CD14-positive monocyte (primary cell): Measurements from ENCODE around the gene DRC7. TPM values are rescaled to one million over a fixed set of nuclear protein-coding genes. Genes with fewer than 3 reads are reported as not detected.

Source experiments
- DNase-seq, 3 donors: peaks; one replicate each; pipeline ENCODE4 v3.0.0-alpha.2; 2011 to 2022
- H2AFZ ChIP-seq: 2 replicates; pipeline ENCODE4 v1.6.0; 2012; ENCODE audit warnings: mild to moderate bottlenecking, low read depth, low read length, inconsistent platforms; ENCODE audit not compliant: insufficient read depth, poor library complexity, severe bottlenecking
- H3K27ac ChIP-seq, 2 donors: 1 replicate in 1 of 2; 2 replicates in 1 of 2; pipeline ENCODE4 v1.5.1; 2012 to 2013; ENCODE audit warnings: low read length in 2 of 2, control low read depth in 1 of 2, inconsistent platforms in 1 of 2, low read depth in 1 of 2, mild to moderate bottlenecking in 1 of 2
- H3K27me3 ChIP-seq, 2 donors: one replicate each; pipeline versions ENCODE4 v1.6.0 to v1.6.1; 2011 to 2013; ENCODE audit warnings: low read length in 2 of 2; ENCODE audit not compliant: control insufficient read depth in 2 of 2, insufficient read depth in 2 of 2
- H3K36me3 ChIP-seq, 2 donors: replicated peaks in 1 of 2; 1 replicate in 1 of 2; 2 replicates in 1 of 2; pipeline versions ENCODE4 v1.5.1 to v1.6.1; 2012 to 2013; ENCODE audit warnings: low read length in 2 of 2, control low read depth in 1 of 2, inconsistent platforms in 1 of 2, mild to moderate bottlenecking in 1 of 2; ENCODE audit not compliant: insufficient read depth in 2 of 2, control insufficient read depth in 1 of 2
- H3K4me1 ChIP-seq, 2 donors: 1 replicate in 1 of 2; 2 replicates in 1 of 2; pipeline versions ENCODE4 v1.5.1 to v1.6.1; 2012 to 2013; ENCODE audit warnings: low read length in 2 of 2, control low read depth in 1 of 2, inconsistent platforms in 1 of 2, mild to moderate bottlenecking in 1 of 2, moderate library complexity in 1 of 2; ENCODE audit not compliant: insufficient read depth in 2 of 2, control insufficient read depth in 1 of 2
- H3K4me2 ChIP-seq: replicated peaks from 2 replicates; pipeline ENCODE3; 2012; ENCODE audit warnings: low read length, moderate library complexity, mild to moderate bottlenecking; ENCODE audit not compliant: poor library complexity, severe bottlenecking; ENCODE audit errors: extremely low read depth
- H3K4me3 ChIP-seq, 3 experiments: fragments of 200-600 bp in 1 of 3; sonication (generic) in 1 of 3; replicated peaks in 1 of 3; 1 replicate in 2 of 3; 2 replicates in 1 of 3; pipeline ENCODE4 v1.5.1; 2011 to 2013; ENCODE audit warnings: low read length in 3 of 3, mild to moderate bottlenecking in 3 of 3, control low read depth in 2 of 3, low read depth in 2 of 3, inconsistent platforms in 1 of 3, moderate library complexity in 1 of 3
- H3K79me2 ChIP-seq: 2 replicates; pipeline ENCODE4 v1.6.0; 2012; ENCODE audit warnings: mild to moderate bottlenecking, control low read depth, inconsistent platforms, low read length, moderate library complexity; ENCODE audit not compliant: insufficient read depth
- H3K9ac ChIP-seq: 2 replicates; pipeline ENCODE4 v1.6.0; 2017; ENCODE audit warnings: low read length, mild to moderate bottlenecking; ENCODE audit not compliant: insufficient read depth, poor library complexity, severe bottlenecking
- H3K9me3 ChIP-seq, 2 donors: replicated peaks in 1 of 2; 1 replicate in 1 of 2; 2 replicates in 1 of 2; pipeline versions ENCODE4 v1.5.1 to v1.6.1; 2012 to 2013; ENCODE audit warnings: low read length in 2 of 2, control low read depth in 1 of 2; ENCODE audit not compliant: control insufficient read depth in 1 of 2, insufficient read depth in 1 of 2
- H4K20me1 ChIP-seq: 2 replicates; pipeline ENCODE4 v1.6.0; 2012; ENCODE audit warnings: mild to moderate bottlenecking, low read length, control low read depth, moderate library complexity; ENCODE audit not compliant: insufficient read depth
- H3K27ac Mint-ChIP-seq, 7 donors: one replicate each; pipeline ENCODE4 v1.8.0; 2020; ENCODE audit warnings: mild to moderate bottlenecking in 7 of 7, mixed read lengths in 7 of 7, moderate library complexity in 6 of 7, inconsistent platforms in 2 of 7
- H3K27me3 Mint-ChIP-seq, 3 donors: one replicate each; pipeline ENCODE4 v1.8.0; 2021 to 2022; ENCODE audit warnings: low read depth in 3 of 3, mild to moderate bottlenecking in 3 of 3, mixed read lengths in 3 of 3, moderate library complexity in 3 of 3, inconsistent platforms in 1 of 3
- H3K36me3 Mint-ChIP-seq, 2 donors: one replicate each; pipeline ENCODE4 v1.8.0; 2020; ENCODE audit warnings: mixed read lengths in 2 of 2, inconsistent platforms in 1 of 2, mild to moderate bottlenecking in 1 of 2
- H3K4me1 Mint-ChIP-seq: one replicate; pipeline ENCODE4 v1.8.0; 2020; ENCODE audit warnings: mild to moderate bottlenecking, mixed read lengths
- H3K4me3 Mint-ChIP-seq, 2 donors: one replicate each; pipeline ENCODE4 v1.8.0; 2020; ENCODE audit warnings: mild to moderate bottlenecking in 2 of 2, mixed read lengths in 2 of 2, moderate library complexity in 1 of 2
- H3K9me3 Mint-ChIP-seq, 7 donors: one replicate each; pipeline ENCODE4 v1.8.0; 2020 to 2022; ENCODE audit warnings: mixed read lengths in 7 of 7, mild to moderate bottlenecking in 6 of 7, moderate library complexity in 6 of 7, inconsistent platforms in 2 of 7
- CTCF ChIP-seq: fragments of 200-600 bp; IDR thresholded peaks from one replicate; pipeline ENCODE4 v1.8.0; 2022; ENCODE audit warnings: antibody characterized with exemption, mild to moderate bottlenecking
- WGBS: methylation state at CpG from one replicate; pipeline ENCODE4 v1.1.5; 2013; ENCODE audit warnings: missing lambda C conversion rate; ENCODE audit not compliant: insufficient coverage; 5-methylcytosine and 5-hydroxymethylcytosine counted together
- intact Hi-C, 2 donors: fragments of 100-400 bp; cut with micrococcal nuclease; formaldehyde crosslinking; loops; one replicate each; pipeline versions ENCODE4 v1.15.0 to v1.15.1; 2023
- polyA plus RNA-seq, 3 donors: library from polyadenylated mRNA; depleted of rRNA in 1 of 3; unstranded in 2 of 3; stranded (reverse) in 1 of 3; fragments of 300-500 nt in 2 of 3; fragments of >200 nt in 1 of 3; fragmentation: Illumina TruSeq in 2 of 3; gene quantifications; 1 replicate in 2 of 3; 2 replicates in 1 of 3; pipeline ENCODE4 v1.2.3, GENCODE V29; 2012 to 2021

DRC7 gene
- polyA plus RNA-seq, 3 donors, result 0.11 to 0.41 TPM; not detected in 1

DNA sequence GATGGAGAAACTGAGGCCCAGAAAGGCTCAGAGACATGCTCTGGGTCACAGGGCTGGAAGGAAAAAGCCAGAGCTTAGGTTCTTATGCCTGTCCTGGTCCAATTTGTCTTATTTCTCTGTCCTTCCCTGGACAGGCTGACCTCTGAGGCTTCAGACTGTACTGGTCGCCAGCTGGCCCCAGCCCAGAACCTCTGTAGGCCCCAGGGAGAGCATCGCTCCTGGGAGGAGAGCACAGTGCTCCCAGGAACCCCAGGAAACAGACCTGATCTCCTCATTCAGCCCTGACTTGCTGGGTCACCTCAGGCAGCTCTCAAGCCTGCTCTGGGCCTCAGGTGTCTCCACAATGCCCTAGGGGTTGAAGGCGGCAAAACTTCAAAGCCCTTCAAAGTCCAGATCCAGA is 4.9 kb downstream of the DRC7 start:
- H3K4me1 Mint-ChIP-seq, result peaks cover 11% of the 10 kb centered on the region
- H2AFZ ChIP-seq, result no peak overlapping the region

DNA sequence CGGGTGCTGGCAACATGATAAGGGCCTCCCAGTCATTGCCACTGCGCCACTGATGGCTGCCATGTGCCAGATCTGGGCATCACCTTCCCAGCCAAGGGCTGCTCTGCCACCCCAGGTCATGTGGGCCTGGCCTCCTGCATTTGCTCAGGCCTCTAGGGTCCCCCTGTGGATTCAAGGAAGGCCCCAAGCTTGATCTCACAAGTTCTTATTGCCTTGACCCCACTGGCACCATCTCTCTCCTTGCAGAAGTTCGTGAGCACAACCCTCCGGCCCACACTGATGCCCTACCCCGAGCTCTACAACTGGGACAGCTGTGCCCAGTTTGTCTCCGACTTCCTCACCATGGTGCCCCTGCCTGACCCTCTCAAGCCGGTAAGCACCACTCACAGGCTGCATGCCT is 5.3 kb downstream of the DRC7 start:
- no peak overlapping the region for H3K9ac ChIP-seq
- peaks cover 0 to 3% (median 0%) of the 10 kb centered on the region in 7 donors for H3K9me3 Mint-ChIP-seq
- no peak overlapping the region for H3K27ac Mint-ChIP-seq
- H3K27ac ChIP-seq, result no peak overlapping the region
- intact Hi-C loops, result loop anchor here (5.0 kb wide), 2 partner anchors 32 to 38 kb away; no protein-coding TSS in a partner anchor
- no peaks in the 10 kb centered on the region for H3K27me3 ChIP-seq
- H4K20me1 ChIP-seq, result no peaks in the 10 kb centered on the region
- WGBS, result 100% methylated on average over 4 of the region's 7 CpGs
- H3K36me3 Mint-ChIP-seq, result no peaks in the 10 kb centered on the region
- H3K4me3 Mint-ChIP-seq, result no peak overlapping the region
- no peak overlapping the region for H3K4me3 ChIP-seq
- H2AFZ ChIP-seq, result no peak overlapping the region
- TF ChIP-seq CTCF, result no peak
- no peak overlapping the region for H3K4me2 ChIP-seq
- peaks cover 0 to 2% (median 1%) of the 10 kb centered on the region in 3 donors for H3K27me3 Mint-ChIP-seq
- peaks cover 8 to 9% of the 10 kb centered on the region in 2 donors for H3K4me1 ChIP-seq
- no peaks in the 10 kb centered on the region for H3K9me3 ChIP-seq
- H3K4me1 Mint-ChIP-seq, result peaks cover 7% of the 10 kb centered on the region
- no peak for DNase-seq
- H3K79me2 ChIP-seq, result no peaks in the 10 kb centered on the region
- no peaks in the 10 kb centered on the region for H3K36me3 ChIP-seq

More for the DNA sequence above, 4.9 kb downstream of the DRC7 start:
- peaks cover 11 to 13% of the 10 kb centered on the region in 2 donors for H3K4me1 ChIP-seq
- H3K36me3 ChIP-seq, result no peaks in the 10 kb centered on the region
- no peak overlapping the region for H3K4me3 ChIP-seq
- no peak overlapping the region for H3K27ac Mint-ChIP-seq
- no peak overlapping the region for H3K4me3 Mint-ChIP-seq
- H3K9ac ChIP-seq, result no peak overlapping the region
- H3K4me2 ChIP-seq, result no peak overlapping the region
- no peak for DNase-seq
- no peaks in the 10 kb centered on the region for H3K9me3 ChIP-seq
- H3K27ac ChIP-seq, result no peak overlapping the region
- H3K27me3 Mint-ChIP-seq, result peaks cover 0 to 2% (median 1%) of the 10 kb centered on the region in 3 donors
- no peaks in the 10 kb centered on the region for H3K36me3 Mint-ChIP-seq
- H3K27me3 ChIP-seq, result no peaks in the 10 kb centered on the region
- intact Hi-C loops, result loop anchor here (5.0 kb wide), 2 partner anchors 33 to 37 kb away; no protein-coding TSS in a partner anchor
- no peak for TF ChIP-seq CTCF
- H3K9me3 Mint-ChIP-seq, result peaks cover 0 to 3% (median 0%) of the 10 kb centered on the region in 7 donors
- WGBS, result 93% methylated on average over 3 of the region's 3 CpGs
- no peaks in the 10 kb centered on the region for H3K79me2 ChIP-seq
- no peaks in the 10 kb centered on the region for H4K20me1 ChIP-seq
